Fibroblast of upper back skin (primary cell): ENCODE data around the gene HTT-AS.
"Not testable (repeated sequence)": the region's sequence is repeated elsewhere in the genome, so short reads cannot be mapped to it uniquely, and the experiment has no call there.

ENCODE experiments used
- DNase-seq: peaks from one replicate; pipeline ENCODE4 v3.0.0-alpha.2; 2013

The HTT-AS gene

GRCh38 chr4:3085948-3086670 is 11.8 kb upstream of the HTT-AS start:
- no peak for DNase-seq

DNA sequence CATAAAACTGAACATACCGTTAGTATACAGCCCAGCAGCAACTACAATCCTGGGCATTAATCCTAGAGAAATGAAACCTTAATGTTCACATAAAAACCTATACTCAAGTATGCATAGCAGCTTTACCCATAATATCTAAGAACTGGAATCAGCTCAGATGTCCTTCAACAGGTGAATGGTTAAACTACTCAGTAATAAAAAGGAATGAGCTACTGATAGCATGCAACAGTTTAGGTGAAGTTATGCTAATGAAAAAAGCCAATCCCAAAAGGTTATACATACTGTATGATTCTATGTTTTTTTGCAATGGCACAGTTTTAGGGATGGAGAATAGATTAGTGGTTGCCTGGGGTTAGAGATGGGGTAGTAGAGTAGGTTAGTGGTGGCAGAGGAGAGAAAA is 9.4 kb upstream of the HTT-AS start:
- no peak for DNase-seq

DNA sequence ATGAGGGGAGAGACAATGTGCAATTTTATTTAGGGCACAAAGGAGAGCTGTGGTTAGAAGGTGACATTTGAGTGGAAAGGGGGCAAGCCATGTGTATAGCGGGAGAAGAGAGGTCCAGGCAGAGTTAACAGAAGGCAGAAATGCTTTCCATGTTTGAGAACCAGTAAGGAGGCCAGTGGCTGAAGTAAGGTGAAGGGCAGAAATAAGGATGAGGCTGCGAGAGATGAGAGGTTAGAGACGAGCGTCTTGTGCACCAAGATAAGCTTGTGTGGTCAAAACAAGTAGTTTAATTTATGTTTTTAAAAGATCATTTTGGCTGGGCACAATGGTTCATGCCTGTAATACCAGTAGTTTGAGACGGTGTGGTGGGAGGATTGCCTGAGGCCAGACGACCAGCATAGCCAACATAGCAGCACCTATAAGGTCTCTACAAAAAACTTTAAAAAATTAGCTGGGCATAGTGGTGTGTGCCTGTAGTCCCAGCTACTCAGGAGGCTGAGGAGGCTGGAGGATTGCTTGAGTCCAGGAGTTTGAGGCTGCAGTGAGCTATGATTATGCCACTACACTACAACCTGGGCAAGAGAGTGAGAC is 8.7 kb upstream of the HTT-AS start:
- no peak for DNase-seq

- DNase-seq, result no peak
These were observed 5.4 kb upstream of the HTT-AS start for GRCh38 chr4:3079694-3080123.

- no peak for DNase-seq
These were observed 3.5 kb upstream of the HTT-AS start for GRCh38 chr4:3077796-3078195.

DNA sequence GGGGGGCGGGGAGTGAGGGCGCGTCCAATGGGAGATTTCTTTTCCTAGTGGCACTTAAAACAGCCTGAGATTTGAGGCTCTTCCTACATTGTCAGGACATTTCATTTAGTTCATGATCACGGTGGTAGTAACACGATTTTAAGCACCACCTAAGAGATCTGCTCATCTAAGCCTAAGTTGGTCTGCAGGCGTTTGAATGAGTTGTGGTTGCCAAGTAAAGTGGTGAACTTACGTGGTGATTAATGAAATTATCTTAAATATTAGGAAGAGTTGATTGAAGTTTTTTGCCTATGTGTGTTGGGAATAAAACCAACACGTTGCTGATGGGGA is 1.3 kb upstream of the HTT-AS start:
- no peak for DNase-seq

GRCh38 chr4:3074846-3075651 is 711 bp upstream of the HTT-AS start:
- peak; percentile 55 for DNase-seq

DNA sequence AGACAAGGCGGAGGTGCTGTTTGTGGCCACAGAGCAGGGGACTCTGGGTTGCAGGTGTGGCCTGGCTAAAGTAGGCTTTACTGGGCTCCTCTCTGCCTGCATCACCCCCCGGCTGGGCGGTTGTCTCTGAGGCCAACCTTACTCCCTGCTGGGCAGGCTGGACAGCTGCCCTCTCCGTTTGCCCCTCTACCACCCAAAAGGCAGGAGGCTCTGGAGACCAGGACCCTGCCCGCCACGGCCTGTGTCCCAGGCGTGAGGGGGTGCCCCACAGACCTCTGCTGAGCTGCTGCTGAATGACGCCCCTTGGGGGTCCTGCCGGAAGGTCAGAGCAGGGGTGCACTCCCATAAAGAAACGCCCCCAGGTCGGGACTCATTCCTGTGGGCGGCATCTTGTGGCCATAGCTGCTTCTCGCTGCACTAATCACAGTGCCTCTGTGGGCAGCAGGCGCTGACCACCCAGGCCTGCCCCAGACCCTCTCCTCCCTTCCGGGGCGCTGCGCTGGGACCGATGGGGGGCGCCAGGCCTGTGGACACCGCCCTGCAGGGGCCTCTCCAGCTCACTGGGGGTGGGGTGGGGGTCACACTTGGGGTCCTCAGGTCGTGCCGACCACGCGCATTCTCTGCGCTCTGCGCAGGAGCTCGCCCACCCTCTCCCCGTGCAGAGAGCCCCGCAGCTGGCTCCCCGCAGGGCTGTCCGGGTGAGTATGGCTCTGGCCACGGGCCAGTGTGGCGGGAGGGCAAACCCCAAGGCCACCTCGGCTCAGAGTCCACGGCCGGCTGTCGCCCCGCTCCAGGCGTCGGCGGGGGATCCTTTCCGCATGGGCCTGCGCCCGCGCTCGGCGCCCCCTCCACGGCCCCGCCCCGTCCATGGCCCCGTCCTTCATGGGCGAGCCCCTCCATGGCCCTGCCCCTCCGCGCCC is 920 bp downstream of the HTT-AS start:
- DNase-seq, result no peak

DNA sequence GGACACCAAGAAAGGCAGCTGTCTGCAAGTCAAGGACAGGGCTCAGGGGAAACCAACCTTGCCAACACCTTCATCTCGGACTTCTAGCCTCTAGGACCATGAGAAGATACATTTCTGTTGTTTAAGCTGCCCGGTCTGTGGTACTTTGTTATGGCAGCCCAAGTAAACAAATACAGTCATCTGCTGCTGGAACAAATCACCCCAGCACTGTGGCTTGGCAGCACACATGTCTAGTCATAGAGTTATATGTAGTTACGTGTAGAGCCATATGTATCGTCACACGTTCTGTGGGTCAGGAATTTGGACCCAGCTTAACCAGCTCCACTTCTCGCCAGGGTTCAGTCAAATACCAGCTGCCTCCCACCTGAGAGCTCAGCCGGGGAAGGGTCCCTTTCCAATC is 2.5 kb downstream of the HTT-AS start:
- no peak for DNase-seq

DNA sequence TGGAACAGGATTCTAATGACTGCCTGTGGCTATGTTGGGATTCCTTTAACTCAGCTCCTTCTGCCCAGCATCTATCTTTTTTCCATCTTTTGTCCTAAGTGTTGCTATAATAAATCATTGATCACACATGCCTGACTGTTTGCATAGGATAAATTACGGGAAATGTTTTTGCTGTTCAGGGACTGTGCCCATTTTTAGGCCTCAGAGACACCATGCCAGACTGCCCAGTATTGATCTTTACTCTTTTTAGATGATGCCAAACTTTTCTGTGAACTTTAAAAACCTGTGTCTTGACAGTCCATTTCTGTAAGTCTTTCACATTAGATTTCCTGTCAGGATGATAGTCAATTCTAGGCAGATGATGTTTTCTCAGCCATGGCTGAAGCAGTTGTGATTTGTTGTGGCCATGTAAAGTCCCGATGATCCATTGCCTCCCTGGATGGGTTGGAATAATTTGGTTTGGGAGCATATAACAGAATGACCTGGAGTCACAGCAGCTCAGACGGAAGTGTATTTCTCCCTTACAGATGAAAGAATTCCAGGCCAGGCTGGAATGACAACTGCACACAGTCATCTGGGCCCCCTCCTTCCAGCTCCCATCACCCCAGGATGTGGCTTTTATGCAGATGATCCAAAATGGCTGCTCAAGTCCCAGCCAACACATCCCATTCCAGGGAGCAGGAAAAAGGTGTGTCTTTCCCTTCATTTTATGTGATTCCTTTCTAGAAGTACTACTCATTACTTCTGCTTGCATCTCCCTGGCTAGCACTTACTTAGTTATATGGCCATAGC is 3.4 kb downstream of the HTT-AS start:
- DNase-seq, result peak; percentile 62

- no peak for DNase-seq
These were observed 4.6 kb downstream of the HTT-AS start for GRCh38 chr4:3069661-3070199.

DNA sequence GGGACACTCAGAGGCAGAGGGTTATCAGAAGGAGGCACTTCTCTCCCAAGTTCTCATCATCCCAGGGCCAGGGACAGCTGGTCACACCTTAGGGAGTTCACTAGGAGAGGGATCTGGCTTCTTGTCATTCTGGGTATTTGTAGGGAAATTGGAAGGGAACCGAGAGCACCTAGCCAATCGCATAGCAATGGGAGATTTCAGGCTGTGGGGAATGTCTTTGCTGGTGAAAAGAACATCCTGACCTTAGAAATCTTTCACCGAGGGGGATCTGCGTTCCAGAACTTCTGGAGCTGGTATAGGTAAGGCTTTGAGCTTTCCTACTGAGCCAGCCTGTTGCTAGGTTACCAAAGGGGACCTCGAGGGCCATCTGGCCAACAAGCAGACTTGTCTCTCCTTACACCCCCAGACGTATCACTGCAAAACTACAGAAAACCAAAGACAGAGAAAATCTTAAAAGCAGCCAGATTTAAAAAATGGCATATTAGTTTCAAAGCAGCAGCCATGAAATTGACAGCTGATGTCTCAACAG is 6.8 kb downstream of the HTT-AS start:
- no peak for DNase-seq

DNA sequence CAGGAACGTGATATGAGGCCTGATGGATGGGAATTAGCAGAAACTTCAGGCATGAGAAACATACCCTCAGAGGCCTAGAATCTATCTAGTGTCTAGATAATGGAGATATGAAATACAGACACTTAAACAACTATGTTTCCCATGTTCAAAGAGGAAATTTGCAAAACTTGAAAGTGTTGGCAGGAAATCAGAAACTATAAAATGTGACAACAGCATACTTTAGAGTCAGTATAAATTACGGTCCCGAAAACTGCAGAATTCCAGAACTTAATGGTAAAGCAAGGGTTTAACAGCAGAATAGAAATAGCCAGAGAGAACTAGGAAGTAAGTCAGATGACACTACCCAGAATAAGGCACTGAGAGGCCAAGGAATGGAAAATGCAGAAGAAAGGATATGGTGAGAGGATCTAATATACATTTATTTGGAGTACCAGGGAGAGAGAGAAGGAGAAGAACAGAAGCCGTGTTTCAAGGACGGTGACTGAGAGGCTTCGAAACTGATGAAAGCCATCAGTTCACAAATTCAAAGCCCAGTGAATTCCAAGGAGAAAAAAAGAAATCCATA is 7.4 kb downstream of the HTT-AS start:
- no peak for DNase-seq

- DNase-seq, result no peak
These were observed 8.8 kb downstream of the HTT-AS start for GRCh38 chr4:3065551-3065950.

GRCh38 chr4:3062471-3062870 is 11.9 kb downstream of the HTT-AS start:
- peak; percentile 70 for DNase-seq

DNA sequence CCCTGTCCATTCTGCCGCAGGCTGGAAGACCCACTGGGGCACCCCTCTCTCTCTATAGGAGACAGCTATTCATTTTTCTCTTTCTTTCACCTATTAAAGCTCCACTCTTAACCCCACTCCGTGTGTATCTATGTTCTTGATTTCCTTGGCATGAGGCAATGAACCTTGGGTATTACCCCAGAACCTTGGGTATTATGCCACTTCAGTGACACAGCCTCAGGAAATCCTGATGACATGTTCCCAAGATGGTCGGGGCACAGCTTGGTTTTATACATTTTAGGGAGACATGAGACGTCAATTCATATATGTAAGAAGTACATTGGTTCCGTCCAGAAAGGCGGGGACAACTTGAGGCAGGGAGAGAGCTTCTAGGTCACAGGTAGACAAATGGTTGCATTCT is 13.4 kb downstream of the HTT-AS start:
- no peak for DNase-seq

DNA sequence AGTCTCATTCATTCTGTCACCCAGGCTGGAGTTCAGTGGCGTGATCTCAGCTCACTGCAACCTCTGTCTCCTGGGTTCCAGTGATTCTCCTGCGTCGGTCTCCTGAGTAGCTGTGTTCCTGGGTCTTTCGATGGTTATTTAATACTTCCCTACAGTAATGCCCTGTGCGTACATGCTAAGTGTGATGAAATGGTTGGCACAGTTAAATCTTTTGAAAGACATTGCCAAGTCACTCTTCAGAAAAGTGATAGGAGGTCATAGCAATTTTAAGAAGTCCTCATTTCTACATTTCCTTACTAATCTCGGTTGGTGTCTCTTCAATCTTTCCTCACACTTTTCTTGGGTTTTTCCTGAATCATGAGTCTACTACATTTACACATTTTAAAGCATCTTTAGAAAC is 14.4 kb downstream of the HTT-AS start:
- no peak for DNase-seq

DNA sequence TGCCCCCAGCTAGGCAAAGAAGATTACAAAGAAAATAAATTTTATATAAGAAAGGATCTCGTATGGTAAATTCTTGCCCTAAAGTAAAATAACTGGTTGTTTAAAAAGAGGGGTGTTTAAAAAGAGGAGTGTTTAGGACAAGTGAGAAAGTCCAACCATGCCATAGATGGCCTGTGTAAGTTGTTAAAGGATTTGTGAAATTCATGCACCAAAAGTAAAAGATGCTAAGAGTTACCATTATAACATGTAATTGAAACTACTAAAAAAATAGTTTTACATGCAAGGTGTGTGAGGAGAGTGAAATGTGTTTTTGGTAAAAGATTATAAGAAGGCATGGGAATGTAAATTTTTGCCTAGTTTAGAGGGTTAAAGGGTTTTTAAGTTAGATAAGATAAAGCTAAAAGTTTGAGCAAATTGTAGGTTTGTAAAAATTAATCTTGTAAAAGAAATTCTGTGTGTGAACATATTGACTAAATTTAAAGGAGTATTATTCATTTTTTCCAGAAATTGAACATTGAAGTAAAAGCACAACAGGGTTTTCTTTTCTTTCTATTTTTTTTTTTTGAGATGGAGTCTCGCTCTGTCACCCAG is 20.1 kb downstream of the HTT-AS start:
- no peak for DNase-seq

DNA sequence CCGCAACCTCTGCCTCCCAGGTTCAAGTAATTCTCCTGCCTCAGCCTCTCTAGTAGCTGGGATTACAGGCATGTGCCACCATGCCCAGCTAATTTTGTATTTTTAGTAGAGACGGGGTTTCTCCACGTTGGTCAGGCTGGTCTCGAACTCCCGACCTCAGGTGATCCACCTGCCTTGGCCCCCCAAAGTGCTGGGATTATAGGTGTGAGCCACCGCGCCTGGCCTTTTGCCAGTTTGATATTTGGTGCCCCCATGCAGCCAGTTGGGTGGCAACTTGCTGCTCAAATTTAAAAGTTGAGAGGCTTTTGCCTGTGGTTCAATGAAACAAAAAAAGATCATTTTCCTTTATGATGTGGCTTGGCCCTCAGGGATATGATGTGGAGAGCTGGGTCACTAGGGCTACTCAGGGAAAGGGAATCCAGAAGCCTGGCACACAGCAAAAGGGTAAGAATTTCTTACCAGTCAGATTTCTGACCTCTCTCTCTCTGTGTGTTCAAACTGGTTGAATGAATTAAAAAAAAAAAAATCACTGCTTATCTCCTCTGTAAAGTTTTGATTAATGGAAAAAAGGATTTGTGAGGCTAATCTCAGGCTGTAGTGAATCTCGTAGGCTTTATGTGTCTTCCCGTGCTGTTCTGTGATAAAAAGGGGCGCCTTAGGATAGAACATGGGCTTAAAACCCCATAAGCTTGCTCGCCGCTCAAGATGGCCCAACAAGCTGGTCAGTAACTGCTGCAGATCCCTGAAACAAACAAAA is 23.0 kb downstream of the HTT-AS start:
- not testable (repeated sequence) for DNase-seq
